Measurements from ENCODE around the gene JUND.

Gene JUND

GRCh38 chr19:18298601-18299000 is 17.2 kb upstream of the JUND start:
- Histone ChIP-seq H3F3A (ENCODE audit: low read depth) (peaks cover under 1% of the 10 kb centered on the region; the same call in 1 of the 2 replicates), H2AFZ (ENCODE audit: low read length) (no peak overlapping the region), H3K9me3 (ENCODE audit: insufficient read depth, low read depth, low read length) (no peaks in the 10 kb centered on the region), H3K9me2 (replicated peaks; ENCODE audit: low read depth, low read length) (no peaks in the 10 kb centered on the region), H3K36me3 (ENCODE audit: insufficient read depth, low read length) (no peaks in the 10 kb centered on the region), H3K27me3 (ENCODE audit: insufficient read depth, low read length, poor library complexity, severe bottlenecking) (no peaks in the 10 kb centered on the region), H3K4me2 (ENCODE audit: low read depth, low read length, poor library complexity, severe bottlenecking) (no peak overlapping the region), H3K9ac (ENCODE audit: low read depth, low read length, poor library complexity, severe bottlenecking) (no peak overlapping the region), H3K79me2 (ENCODE audit: insufficient read depth, low read length) (no peaks in the 10 kb centered on the region; the same call in 1 of the 2 replicates), H4K20me1 (ENCODE audit: insufficient read depth, low read length, poor library complexity, severe bottlenecking) (no peaks in the 10 kb centered on the region), H3K4me3 (ENCODE audit: low read length, poor library complexity, severe bottlenecking) (no peak overlapping the region), H3K4me1 (ENCODE audit: insufficient read depth, low read length, poor library complexity, severe bottlenecking) (peaks cover 12% of the 10 kb centered on the region)
- no peak for TF ChIP-seq CTCF (conservative IDR thresholded peaks at IDR 0.05; ENCODE audit: low read length)
- TF ChIP-seq EZH2phosphoT487 (IDR thresholded peaks at IDR 0.05; ENCODE audit: borderline replicate concordance): no peak

GRCh38 chr19:18297308-18297707 is 15.9 kb upstream of the JUND start:
- no peaks in the 10 kb centered on the region for H3K27me3 ChIP-seq (ENCODE audit: insufficient read depth, low read length, poor library complexity, severe bottlenecking)
- no peaks in the 10 kb centered on the region for H4K20me1 ChIP-seq (ENCODE audit: insufficient read depth, low read length, poor library complexity, severe bottlenecking)
- H3K9me2 ChIP-seq (replicated peaks; ENCODE audit: low read depth, low read length): no peaks in the 10 kb centered on the region
- no peaks in the 10 kb centered on the region for H3K36me3 ChIP-seq (ENCODE audit: insufficient read depth, low read length)
- TF ChIP-seq CTCF (conservative IDR thresholded peaks at IDR 0.05; ENCODE audit: low read length) (no peak), EZH2phosphoT487 (IDR thresholded peaks at IDR 0.05; ENCODE audit: borderline replicate concordance) (no peak)
- H2AFZ ChIP-seq (ENCODE audit: low read length): no peak overlapping the region
- peaks cover 3% of the 10 kb centered on the region; the same call in 1 of the 2 replicates for H3K79me2 ChIP-seq (ENCODE audit: insufficient read depth, low read length)
- H3K4me1 ChIP-seq (ENCODE audit: insufficient read depth, low read length, poor library complexity, severe bottlenecking): peaks cover 15% of the 10 kb centered on the region
- H3K4me2 ChIP-seq (ENCODE audit: low read depth, low read length, poor library complexity, severe bottlenecking): no peak overlapping the region
- H3K9ac ChIP-seq (ENCODE audit: low read depth, low read length, poor library complexity, severe bottlenecking): no peak overlapping the region
- H3K4me3 ChIP-seq (ENCODE audit: low read length, poor library complexity, severe bottlenecking): no peak overlapping the region
- H3F3A ChIP-seq (ENCODE audit: low read depth): no peaks in the 10 kb centered on the region
- no peaks in the 10 kb centered on the region for H3K9me3 ChIP-seq (ENCODE audit: insufficient read depth, low read depth, low read length)

- H3K27me3 ChIP-seq (ENCODE audit: insufficient read depth, low read length, poor library complexity, severe bottlenecking): no peaks in the 10 kb centered on the region
- no peak overlapping the region for H3K4me2 ChIP-seq (ENCODE audit: low read depth, low read length, poor library complexity, severe bottlenecking)
- H3K9me3 ChIP-seq (ENCODE audit: insufficient read depth, low read depth, low read length): no peaks in the 10 kb centered on the region
- no peaks in the 10 kb centered on the region for H3K9me2 ChIP-seq (replicated peaks; ENCODE audit: low read depth, low read length)
- H3K36me3 ChIP-seq (ENCODE audit: insufficient read depth, low read length): no peaks in the 10 kb centered on the region
- H2AFZ ChIP-seq (ENCODE audit: low read length): no peak overlapping the region
- H3K4me1 ChIP-seq (ENCODE audit: insufficient read depth, low read length, poor library complexity, severe bottlenecking): peaks cover 31% of the 10 kb centered on the region
- TF ChIP-seq EZH2phosphoT487 (IDR thresholded peaks at IDR 0.05; ENCODE audit: borderline replicate concordance) (no peak), CTCF (conservative IDR thresholded peaks at IDR 0.05; ENCODE audit: low read length) (no peak)
- peaks cover 4% of the 10 kb centered on the region; the same call in 1 of the 2 replicates for H3F3A ChIP-seq (ENCODE audit: low read depth)
- H4K20me1 ChIP-seq (ENCODE audit: insufficient read depth, low read length, poor library complexity, severe bottlenecking): no peaks in the 10 kb centered on the region
- H3K4me3 ChIP-seq (ENCODE audit: low read length, poor library complexity, severe bottlenecking): no peak overlapping the region
- no peak overlapping the region for H3K9ac ChIP-seq (ENCODE audit: low read depth, low read length, poor library complexity, severe bottlenecking)
- H3K79me2 ChIP-seq (ENCODE audit: insufficient read depth, low read length): peaks cover 3% of the 10 kb centered on the region; the same call in 1 of the 2 replicates
Measured at GRCh38 chr19:18295034-18295451, 13.6 kb upstream of the JUND start.

Data from Loucy (cell line).